ENCODE results near the gene RARB.

- TF ChIP-seq ISL1 (CRISPR knock-in tag; IDR thresholded peaks at IDR 0.05) (no peak), ARNTL (CRISPR knock-in tag; IDR thresholded peaks at IDR 0.05; ENCODE audit: borderline replicate concordance, low read depth) (no peak), SNAI2 (CRISPR knock-in tag; IDR thresholded peaks at IDR 0.05) (no peak), TCF4 (CRISPR knock-in tag; IDR thresholded peaks at IDR 0.05; ENCODE audit: borderline replicate concordance) (no peak), OSR1 (CRISPR knock-in tag; IDR thresholded peaks at IDR 0.05) (no peak), ZNF8 (CRISPR knock-in tag; IDR thresholded peaks at IDR 0.05) (no peak), PATZ1 (CRISPR knock-in tag; IDR thresholded peaks at IDR 0.05; ENCODE audit: borderline replicate concordance) (no peak), PPARA (CRISPR knock-in tag; IDR thresholded peaks at IDR 0.05; ENCODE audit: borderline replicate concordance) (no peak)
These were observed 99.7 kb downstream of the RARB start for GRCh38 chr3:25527801-25528200.

Data from SK-N-SH treated with all-trans-retinoic acid at 6 μM for 48 hours (cell line).